Astrocyte (in vitro differentiated cells and primary cell): ENCODE data around the gene UROC1.

ENCODE experiments used
- CTCF ChIP-seq: IDR thresholded peaks from 2 replicates; pipeline ENCODE4 v1.5.1; 2011; ENCODE audit warnings: low read depth, mild to moderate bottlenecking, inconsistent platforms, low read length, moderate library complexity; ENCODE audit not compliant: insufficient read depth
- EZH2 ChIP-seq: IDR thresholded peaks from 2 replicates; pipeline ENCODE4 v1.6.1; 2012; ENCODE audit warnings: mild to moderate bottlenecking, low read length, inconsistent platforms; ENCODE audit not compliant: insufficient read depth

- TF ChIP-seq CTCF, result no peak
- TF ChIP-seq EZH2, result no peak
Measured at GRCh38 chr3:126456766-126457388, 60.7 kb downstream of the UROC1 start.
